Heart left ventricle (tissue), 16 donors: ENCODE measurements around the gene ZDHHC1. TPM values are rescaled to one million over a fixed set of nuclear protein-coding genes. Genes with fewer than 3 reads are reported as not detected.

Experiments
- ATAC-seq, 4 donors: fragments of 200-7000 bp; cut with Tn5 transposase; one replicate each; pipeline ENCODE4 v1.9.1; 2020 to 2022; ENCODE audit warnings: moderate library complexity in 4 of 4, mild to moderate bottlenecking in 3 of 4, moderate number of reproducible peaks in 1 of 4
- DNase-seq, 5 donors: peaks; one replicate each; pipeline ENCODE4 v3.0.0-alpha.2; 2020
- H3K27ac ChIP-seq, 12 donors: fragments of 200-600 bp; sonication (generic) in 4 of 12; one replicate each; pipeline versions ENCODE4 v1.5.0 to v1.8.0; 2016 to 2022; ENCODE audit warnings: mild to moderate bottlenecking in 2 of 12
- H3K27me3 ChIP-seq, 9 donors: fragments of 200-600 bp; sonication (generic) in 2 of 9; one replicate each; pipeline versions ENCODE4 v1.5.1 to v1.8.0; 2016 to 2022; ENCODE audit warnings: mild to moderate bottlenecking in 3 of 9
- H3K36me3 ChIP-seq, 9 donors: fragments of 200-600 bp; sonication (generic) in 2 of 9; one replicate each; pipeline versions ENCODE4 v1.5.0 to v1.8.0; 2018 to 2022; ENCODE audit warnings: mild to moderate bottlenecking in 2 of 9
- H3K4me1 ChIP-seq, 12 donors: fragments of 200-600 bp; sonication (generic) in 4 of 12; one replicate each; pipeline versions ENCODE4 v1.5.0 to v1.8.0; 2016 to 2022; ENCODE audit warnings: mild to moderate bottlenecking in 3 of 12
- H3K4me3 ChIP-seq, 12 donors: fragments of 200-600 bp; sonication (generic) in 4 of 12; one replicate each; pipeline versions ENCODE4 v1.5.0 to v1.8.0; 2017 to 2022; ENCODE audit warnings: mild to moderate bottlenecking in 9 of 12, moderate library complexity in 4 of 12
- H3K9me3 ChIP-seq, 12 donors: fragments of 200-600 bp; sonication (generic) in 4 of 12; one replicate each; pipeline versions ENCODE4 v1.5.0 to v1.8.0; 2016 to 2022; ENCODE audit warnings: mild to moderate bottlenecking in 1 of 12
- POLR2A ChIP-seq, 2 donors: fragments of 450-650 bp; IDR thresholded peaks; one replicate each; pipeline ENCODE4 v1.6.1; 2017; ENCODE audit warnings: antibody characterized with exemption in 2 of 2, mild to moderate bottlenecking in 2 of 2, moderate library complexity in 2 of 2
- WGBS, 4 donors: extraction: QIAGEN DNeasy Blood & Tissue Kit in 2 of 4; methylation state at CpG; one replicate each; pipeline versions ENCODE4 v1.1.5 to v1.1.7; 2013 to 2018; 5-methylcytosine and 5-hydroxymethylcytosine counted together
- intact Hi-C, 10 donors: fragments of 100-400 bp; cut with DNase I; formaldehyde crosslinking; loops; one replicate each; pipeline versions ENCODE4 v1.11.1 to v1.14.2; 2022
- polyA plus RNA-seq, 2 donors: library from polyadenylated mRNA; stranded (reverse); fragments of 200-250 nt; gene quantifications; one replicate each; pipeline ENCODE4 v1.2.3, GENCODE V29; 2013
- total RNA-seq, 9 donors: library from RNA; depleted of rRNA in 2 of 9; stranded (reverse); fragments of >200 nt in 2 of 9; fragmentation: NEBNext Ultra II Directional in 3 of 9; extraction: Animal tissue kit (Norgen Biotek cat#: 25700) in 3 of 9; gene quantifications; one replicate each; pipeline versions ENCODE4 v1.1.0 to v1.2.4, GENCODE V29; 2016 to 2023
- TF ChIP-seq, protein P1 (sequence below), 12 donors: fragments of 200-600 bp; sonication (generic) in 4 of 12; IDR thresholded peaks; one replicate each; pipeline versions ENCODE4 v1.5.0 to v1.8.0; 2018 to 2022; ENCODE audit warnings: antibody characterized with exemption in 12 of 12, mild to moderate bottlenecking in 5 of 12
- donor health status: ischemic (EF 13 %, LVEDD 7.1; RV severe dilation, severe dysfunction).
- donor health status: healthy with polysubstance abuse.
- donor health status: DM: no; HTN: yes; CAD: no.
- donor health status: DM: no; HTN: no; CAD: no.
- donor health status: ischemic (EF 25% LVEDD 6.9; RV normal size, moderate dysfunction).
- donor health status: ischemic (EF 25% LVEDD 5.7; RV mildly dilated, moderate dysfunction).
- donor health status: healthy.
- donor health status: DM: yes; HTN: yes; CAD: no.
- donor health status: ischemic (EF 35%, LVEDD 5.7; RV mildly dilated, moderate dysfunction).
- donor health status: nonischemic (EF 11% LVEDD 7.7; RV severe dilation, severe dysfunction).
- donor health status: DM: yes; HTN: yes; CAD: no.
- donor health status: PGD.
- donor health status: ischemic (EF 29% LVEDD 5.4; RV normal size, mild dysfunction).
- donor health status: nonischemic (EF 23%, LVEDD 6.1; RV moderate dilation, normal function).

Gene ZDHHC1
- total and polyA plus RNA-seq, 11 donors = 2.7 to 11.6 (median 5.1) TPM

DNA sequence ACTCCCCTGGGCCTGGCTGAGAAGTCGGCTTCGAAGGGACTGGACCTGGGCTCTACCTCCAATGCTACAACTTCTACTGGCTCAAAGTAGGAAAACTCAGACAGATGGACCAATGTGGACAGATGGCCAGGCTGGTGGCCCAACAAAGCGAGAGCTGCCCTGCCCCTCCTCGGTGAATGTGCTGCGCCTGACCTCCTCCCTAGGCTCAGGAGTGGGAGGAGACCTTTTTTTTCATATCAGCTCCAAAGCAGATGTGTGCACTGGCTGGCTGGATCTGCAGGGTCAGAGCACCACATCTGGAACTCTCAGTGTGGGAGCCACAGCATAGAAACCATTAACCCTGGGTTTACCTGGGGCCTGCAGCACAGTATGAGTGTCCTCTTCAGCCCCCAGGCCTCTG, 43.9 kb upstream of the ZDHHC1 start:
- no peak for TF ChIP-seq POLR2A (IDR thresholded peaks at IDR 0.05)
- TF ChIP-seq, protein P1, sequence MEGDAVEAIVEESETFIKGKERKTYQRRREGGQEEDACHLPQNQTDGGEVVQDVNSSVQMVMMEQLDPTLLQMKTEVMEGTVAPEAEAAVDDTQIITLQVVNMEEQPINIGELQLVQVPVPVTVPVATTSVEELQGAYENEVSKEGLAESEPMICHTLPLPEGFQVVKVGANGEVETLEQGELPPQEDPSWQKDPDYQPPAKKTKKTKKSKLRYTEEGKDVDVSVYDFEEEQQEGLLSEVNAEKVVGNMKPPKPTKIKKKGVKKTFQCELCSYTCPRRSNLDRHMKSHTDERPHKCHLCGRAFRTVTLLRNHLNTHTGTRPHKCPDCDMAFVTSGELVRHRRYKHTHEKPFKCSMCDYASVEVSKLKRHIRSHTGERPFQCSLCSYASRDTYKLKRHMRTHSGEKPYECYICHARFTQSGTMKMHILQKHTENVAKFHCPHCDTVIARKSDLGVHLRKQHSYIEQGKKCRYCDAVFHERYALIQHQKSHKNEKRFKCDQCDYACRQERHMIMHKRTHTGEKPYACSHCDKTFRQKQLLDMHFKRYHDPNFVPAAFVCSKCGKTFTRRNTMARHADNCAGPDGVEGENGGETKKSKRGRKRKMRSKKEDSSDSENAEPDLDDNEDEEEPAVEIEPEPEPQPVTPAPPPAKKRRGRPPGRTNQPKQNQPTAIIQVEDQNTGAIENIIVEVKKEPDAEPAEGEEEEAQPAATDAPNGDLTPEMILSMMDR (IDR thresholded peaks at IDR 0.05) = no peak
- H3K27me3 ChIP-seq = no peaks in the 10 kb centered on the region
- peaks cover 0 to 9% (median 0%) of the 10 kb centered on the region in 9 donors for H3K36me3 ChIP-seq
- peaks cover 24 to 98% (median 86%) of the 10 kb centered on the region in 12 donors for H3K4me1 ChIP-seq
- intact Hi-C loops = loop anchor here in 6 of 10 donors (5.0 to 10.0 kb wide), 2 partner anchors 85 to 88 kb away; no protein-coding TSS in a partner anchor
- ATAC-seq (peak in 1 of 4 donors; percentile 2), DNase-seq (no peak)
- H3K4me3 ChIP-seq = no peak overlapping the region
- no peaks in the 10 kb centered on the region for H3K9me3 ChIP-seq
- peak overlapping the region; percentile 30 to 79 (median 69) for H3K27ac ChIP-seq
- WGBS, 4 donors = 73 to 83% (median 78%) methylated on average over 5 of the region's 5 CpGs; no CpG with 5 or more reads in 1 of the 4 donors

DNA sequence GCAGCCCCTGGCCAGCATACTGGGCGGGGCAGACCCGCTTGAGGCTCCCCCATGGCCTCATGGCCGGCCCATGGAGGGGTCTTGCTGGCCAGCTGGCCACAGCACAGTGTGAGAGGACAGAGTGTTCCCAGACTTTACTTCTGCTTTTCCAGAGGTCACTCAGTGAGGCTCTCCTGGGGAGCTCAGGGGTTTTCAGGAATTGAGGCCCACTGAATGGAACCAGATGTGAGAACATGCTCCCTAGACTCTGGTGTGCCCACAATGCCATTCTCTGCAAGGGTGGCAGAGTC, 43.5 kb upstream of the ZDHHC1 start:
- intact Hi-C loops = loop anchor here in 6 of 10 donors (5.0 to 10.0 kb wide), 2 partner anchors 85 to 88 kb away; no protein-coding TSS in a partner anchor
- Histone ChIP-seq H3K4me1 (peaks cover 24 to 97% (median 83%) of the 10 kb centered on the region in 12 donors), H3K4me3 (no peak overlapping the region), H3K9me3 (no peaks in the 10 kb centered on the region), H3K27me3 (no peaks in the 10 kb centered on the region), H3K27ac (peak overlapping the region; percentile 30 to 81 (median 70)), H3K36me3 (peaks cover 0 to 9% (median 0%) of the 10 kb centered on the region in 9 donors)
- 43 to 56% (median 53%) methylated on average over 3 of the region's 3 CpGs; no CpG with 5 or more reads in 1 of the 4 donors for WGBS, 4 donors
- no peak for DNase-seq
- TF ChIP-seq POLR2A (IDR thresholded peaks at IDR 0.05) = no peak
- TF ChIP-seq, protein P1 (IDR thresholded peaks at IDR 0.05) = no peak
- ATAC-seq = peak; percentile 20 to 35 (median 28)

DNA sequence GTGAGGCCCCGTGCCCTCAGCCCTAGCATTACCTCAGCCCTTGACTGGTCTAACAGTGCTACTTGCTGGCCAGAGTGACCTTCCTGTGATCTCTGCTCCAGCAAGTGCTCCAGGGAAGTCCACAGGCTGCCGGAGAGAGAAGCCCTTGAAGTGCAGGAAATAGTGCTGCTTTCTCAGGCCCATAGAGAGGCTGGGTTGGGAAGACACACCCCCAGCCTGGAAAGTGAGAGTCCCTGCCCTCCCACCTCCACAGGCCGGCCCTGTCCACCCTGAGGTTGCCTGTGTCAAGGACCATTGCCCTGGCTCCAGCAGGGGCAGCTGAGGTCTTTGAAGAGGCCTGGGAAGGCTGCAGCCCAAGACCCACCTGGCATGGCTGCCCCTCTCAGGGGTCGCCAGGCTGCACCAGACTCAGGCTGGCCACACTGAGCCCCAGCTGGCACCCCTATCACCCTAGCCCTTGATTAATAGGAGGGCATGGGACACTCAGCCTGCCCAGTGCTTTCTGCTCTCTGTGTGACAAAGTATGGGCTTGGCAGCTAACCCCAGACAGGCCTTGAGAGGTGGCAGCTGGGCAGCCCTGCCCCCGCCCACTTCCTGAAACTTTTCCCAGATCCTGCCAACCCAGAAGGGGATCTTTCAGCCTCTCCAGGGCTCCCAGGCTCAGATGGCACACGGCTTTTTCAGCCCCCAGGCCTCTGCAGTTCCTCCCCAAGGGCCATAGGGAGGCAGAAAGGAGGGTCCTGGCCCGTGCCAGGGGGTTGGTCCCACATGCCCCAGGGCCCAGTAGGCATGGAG, 43.0 kb upstream of the ZDHHC1 start:
- 18 to 32% (median 26%) methylated on average over 5 to 7 of the region's 7 CpGs for WGBS, 4 donors
- peak in 3 of 5 donors; percentile 52 to 73 (median 68) for DNase-seq
- TF ChIP-seq POLR2A (IDR thresholded peaks at IDR 0.05) = no peak

DNA sequence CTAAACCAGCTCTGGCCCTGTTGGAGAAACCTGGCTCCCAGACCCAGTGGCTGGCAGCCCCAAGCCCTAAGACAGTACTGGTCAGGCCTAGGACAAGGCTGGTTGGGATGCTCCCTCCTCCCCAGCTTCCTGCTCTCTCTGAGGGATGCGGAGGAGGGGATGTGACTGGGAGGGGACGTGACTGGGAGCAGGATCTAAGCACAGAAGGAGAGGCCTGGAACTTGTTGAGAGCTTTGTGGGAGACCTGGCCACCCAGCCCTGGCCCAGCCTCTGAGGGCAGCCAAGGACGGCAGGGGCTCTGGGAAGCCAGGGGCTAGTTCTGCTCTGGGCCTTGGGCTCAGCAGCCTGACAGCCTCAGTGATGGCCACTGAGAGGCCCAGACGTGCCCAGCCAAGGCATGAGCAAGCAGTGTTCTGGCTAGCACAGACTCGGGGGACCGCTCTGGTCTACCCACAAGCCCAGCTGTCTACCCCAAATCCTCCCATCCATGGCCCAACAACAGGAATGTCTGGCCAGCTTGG, 41.9 kb upstream of the ZDHHC1 start:
- 56 to 76% (median 70%) methylated on average over 2 to 6 of the region's 6 CpGs for WGBS, 4 donors
- TF ChIP-seq POLR2A (IDR thresholded peaks at IDR 0.05) = no peak
- TF ChIP-seq, protein P1 (IDR thresholded peaks at IDR 0.05) = no peak
- DNase-seq (peak in 2 of 5 donors; percentile 45 to 63), ATAC-seq (peak in 3 of 4 donors; percentile 29 to 34 (median 31))
- Histone ChIP-seq H3K9me3 (no peaks in the 10 kb centered on the region), H3K4me3 (no peak overlapping the region), H3K27me3 (no peaks in the 10 kb centered on the region), H3K36me3 (peaks cover 0 to 12% (median 3%) of the 10 kb centered on the region in 9 donors), H3K4me1 (peaks cover 24 to 82% (median 69%) of the 10 kb centered on the region in 12 donors), H3K27ac (peak overlapping the region; percentile 29 to 81 (median 70))
- intact Hi-C loops = no loop called here

More for the DNA sequence above, 43.0 kb upstream of the ZDHHC1 start:
- Histone ChIP-seq H3K4me1 (peaks cover 24 to 92% (median 77%) of the 10 kb centered on the region in 12 donors), H3K27me3 (no peaks in the 10 kb centered on the region), H3K36me3 (peaks cover 0 to 9% (median 0%) of the 10 kb centered on the region in 9 donors), H3K9me3 (no peaks in the 10 kb centered on the region), H3K4me3 (no peak overlapping the region), H3K27ac (peak overlapping the region; percentile 30 to 81 (median 70))
- intact Hi-C loops = no loop called here
- ATAC-seq = peak; percentile 39 to 73 (median 66)
